Ovary (tissue), 3 donors: Measurements from ENCODE around the gene KCTD6.

Experiments used
- CTCF ChIP-seq, 3 donors: fragments of 450-650 bp in 2 of 3; fragments of 200-600 bp in 1 of 3; IDR thresholded peaks; one replicate each; pipeline versions ENCODE4 v1.5.1 to v1.8.0; 2016 to 2022; ENCODE audit warnings: antibody characterized with exemption in 3 of 3, mild to moderate bottlenecking in 1 of 3
- POLR2A ChIP-seq: fragments of 450-650 bp; IDR thresholded peaks from one replicate; pipeline ENCODE4 v1.6.1; 2017; ENCODE audit warnings: antibody characterized with exemption, mild to moderate bottlenecking, moderate library complexity
- donor health status: DM: no; HTN: no; CAD: no.

- TF ChIP-seq CTCF (IDR thresholded peaks at IDR 0.05) (no peak), POLR2A (no peak)
Observed at GRCh38 chr3:58478781-58479180, 13.1 kb upstream of the KCTD6 start.
